OCI-LY7 (cell line): Measurements from ENCODE around the gene CBLL2.

Experiments used
- CTCF ChIP-seq: fragments of 200-600 bp; sonication (generic); conservative IDR thresholded peaks from 2 replicates; pipeline ENCODE4 v1.5.1; 2014; ENCODE audit warnings: mild to moderate bottlenecking, antibody characterized with exemption, low read length, moderate library complexity, mixed read lengths
- EZH2phosphoT487 ChIP-seq: fragments of 200-600 bp; sonication (generic); IDR thresholded peaks from 2 replicates; pipeline ENCODE4 v1.6.1; 2018; ENCODE audit warnings: low read depth, borderline replicate concordance, mild to moderate bottlenecking, mixed run types, antibody characterized with exemption, low read length, moderate library complexity, mixed read lengths

- TF ChIP-seq CTCF, result no peak
- TF ChIP-seq EZH2phosphoT487, result no peak
Measured at GRCh38 chrX:22268706-22269105, 4.0 kb upstream of the CBLL2 start.
